ENCODE measurements around the gene PDE6A. TPM values are rescaled to one million over a fixed set of nuclear protein-coding genes. Genes with fewer than 3 reads are reported as not detected.
A peak's percentile ranks its signal among the peaks of the same experiment; 100 is the strongest.

The PDE6A gene
- total RNA-seq, 1 experiment from 2014 or later: 2.6 TPM

DNA sequence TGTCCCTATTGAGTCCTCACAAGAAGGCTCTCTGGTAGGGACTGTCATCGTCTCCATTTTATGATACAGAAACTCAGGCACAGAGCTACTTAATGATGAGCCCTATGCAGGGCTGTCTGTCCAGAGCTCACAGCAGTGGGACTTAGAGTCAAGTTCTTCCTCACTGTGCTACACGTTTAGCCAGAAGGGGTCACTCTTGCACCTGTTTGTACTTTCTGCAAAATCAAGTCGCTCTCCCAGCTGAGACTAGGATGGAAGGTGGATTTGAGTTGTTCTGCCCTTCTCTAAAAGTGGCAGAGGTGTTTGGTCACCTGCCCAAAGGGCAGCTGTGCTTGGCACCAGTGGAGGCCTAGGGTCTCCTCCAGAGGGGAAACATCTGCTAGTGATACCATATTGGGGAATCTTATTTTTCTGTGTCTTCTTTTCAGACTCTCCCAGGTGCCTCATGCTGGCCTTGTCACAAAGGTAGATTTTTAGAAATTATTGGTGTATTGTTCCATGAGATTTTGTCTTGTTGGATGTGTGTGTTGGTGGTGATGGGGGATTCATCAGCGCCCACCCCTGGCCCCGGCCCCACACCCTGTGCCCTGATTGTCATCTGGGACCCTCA is 110.2 kb downstream of the PDE6A start:
- Histone ChIP-seq H3K4me1 (no peaks in the 10 kb centered on the region), H3K9me3 (no peaks in the 10 kb centered on the region), H3K4me3 (ENCODE audit: low read depth, low read length) (no peak overlapping the region), H3K36me3 (ENCODE audit: control insufficient read depth, insufficient read depth, low read length) (no peaks in the 10 kb centered on the region; the same call in 1 of the 2 replicates), H3K27me3 (replicated peaks; ENCODE audit: control insufficient read depth, insufficient read depth, low read length) (no peaks in the 10 kb centered on the region)
- ChIA-PET CTCF (interaction anchor here (0.6 to 4.1 kb wide), 26 partner anchors 10 to 281 kb away, joined by 3 to 62 read pairs (median 5); partner anchors contain the start of genes HMGXB3, SLC26A2 and TIGD6), POLR2A (no interaction called here)
- Mint-ChIP-seq H3K9me3 (ENCODE audit: unreplicated experiment) (no peaks in the 10 kb centered on the region), H3K27me3 (ENCODE audit: insufficient read depth, unreplicated experiment) (no peaks in the 10 kb centered on the region), H3K36me3 (ENCODE audit: insufficient read depth, unreplicated experiment) (peaks cover 18% of the 10 kb centered on the region), H3K4me3 (ENCODE audit: unreplicated experiment) (no peak overlapping the region), H3K27ac (ENCODE audit: unreplicated experiment) (no peak overlapping the region), H3K4me1 (ENCODE audit: low read depth, unreplicated experiment) (no peaks in the 10 kb centered on the region)
- intact Hi-C loops (cut with micrococcal nuclease; ENCODE audit: unreplicated experiment): loop anchor here (1.0 to 10.0 kb wide), 4 partner anchors 156 to 602 kb away; no protein-coding TSS in a partner anchor
- BruUV-seq (replicated peaks): no TSS peak
- peak; percentile 72 to 77 for DNase-seq
- TF ChIP-seq, protein P1, sequence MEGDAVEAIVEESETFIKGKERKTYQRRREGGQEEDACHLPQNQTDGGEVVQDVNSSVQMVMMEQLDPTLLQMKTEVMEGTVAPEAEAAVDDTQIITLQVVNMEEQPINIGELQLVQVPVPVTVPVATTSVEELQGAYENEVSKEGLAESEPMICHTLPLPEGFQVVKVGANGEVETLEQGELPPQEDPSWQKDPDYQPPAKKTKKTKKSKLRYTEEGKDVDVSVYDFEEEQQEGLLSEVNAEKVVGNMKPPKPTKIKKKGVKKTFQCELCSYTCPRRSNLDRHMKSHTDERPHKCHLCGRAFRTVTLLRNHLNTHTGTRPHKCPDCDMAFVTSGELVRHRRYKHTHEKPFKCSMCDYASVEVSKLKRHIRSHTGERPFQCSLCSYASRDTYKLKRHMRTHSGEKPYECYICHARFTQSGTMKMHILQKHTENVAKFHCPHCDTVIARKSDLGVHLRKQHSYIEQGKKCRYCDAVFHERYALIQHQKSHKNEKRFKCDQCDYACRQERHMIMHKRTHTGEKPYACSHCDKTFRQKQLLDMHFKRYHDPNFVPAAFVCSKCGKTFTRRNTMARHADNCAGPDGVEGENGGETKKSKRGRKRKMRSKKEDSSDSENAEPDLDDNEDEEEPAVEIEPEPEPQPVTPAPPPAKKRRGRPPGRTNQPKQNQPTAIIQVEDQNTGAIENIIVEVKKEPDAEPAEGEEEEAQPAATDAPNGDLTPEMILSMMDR (IDR thresholded peaks at IDR 0.05; ENCODE audit: insufficient read depth in 1 of 2, low read depth in 1 of 2, low read length in 1 of 2, severe bottlenecking in 1 of 2, unreplicated experiment in 1 of 2): peak; percentile 73 to 84

DNA sequence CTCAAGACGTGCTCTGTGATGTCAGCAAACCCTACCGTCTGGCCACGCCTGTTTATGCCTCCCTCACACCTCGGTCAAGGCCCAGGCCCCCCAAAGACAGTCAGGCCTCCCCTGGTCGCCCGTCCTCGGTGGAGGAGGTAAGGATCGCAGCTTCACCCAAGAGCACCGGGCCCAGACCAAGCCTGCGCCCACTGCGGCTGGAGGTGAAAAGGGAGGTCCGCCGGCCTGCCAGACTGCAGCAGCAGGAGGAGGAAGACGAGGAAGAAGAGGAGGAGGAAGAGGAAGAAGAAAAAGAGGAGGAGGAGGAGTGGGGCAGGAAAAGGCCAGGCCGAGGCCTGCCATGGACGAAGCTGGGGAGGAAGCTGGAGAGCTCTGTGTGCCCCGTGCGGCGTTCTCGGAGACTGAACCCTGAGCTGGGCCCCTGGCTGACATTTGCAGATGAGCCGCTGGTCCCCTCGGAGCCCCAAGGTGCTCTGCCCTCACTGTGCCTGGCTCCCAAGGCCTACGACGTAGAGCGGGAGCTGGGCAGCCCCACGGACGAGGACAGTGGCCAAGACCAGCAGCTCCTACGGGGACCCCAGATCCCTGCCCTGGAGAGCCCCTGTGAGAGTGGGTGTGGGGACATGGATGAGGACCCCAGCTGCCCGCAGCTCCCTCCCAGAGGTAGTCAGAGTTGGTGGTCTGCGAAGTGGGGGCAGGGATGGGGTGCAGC is 111.3 kb downstream of the PDE6A start:
- TF ChIP-seq, protein P1 (IDR thresholded peaks at IDR 0.05; ENCODE audit: insufficient read depth in 1 of 2, low read depth in 1 of 2, low read length in 1 of 2, severe bottlenecking in 1 of 2, unreplicated experiment in 1 of 2): no peak
- intact Hi-C loops (cut with micrococcal nuclease; ENCODE audit: unreplicated experiment): loop anchor here (10.0 kb wide), 2 partner anchors 292 to 382 kb away; no protein-coding TSS in a partner anchor
- no TSS peak for BruUV-seq (replicated peaks)
- Mint-ChIP-seq H3K36me3 (ENCODE audit: insufficient read depth, unreplicated experiment) (peaks cover 18% of the 10 kb centered on the region), H3K27me3 (ENCODE audit: insufficient read depth, unreplicated experiment) (no peaks in the 10 kb centered on the region), H3K4me1 (ENCODE audit: low read depth, unreplicated experiment) (no peaks in the 10 kb centered on the region), H3K27ac (ENCODE audit: unreplicated experiment) (no peak overlapping the region), H3K4me3 (ENCODE audit: unreplicated experiment) (no peak overlapping the region), H3K9me3 (ENCODE audit: unreplicated experiment) (no peaks in the 10 kb centered on the region)
- Histone ChIP-seq H3K4me1 (no peaks in the 10 kb centered on the region), H3K4me3 (ENCODE audit: low read depth, low read length) (no peak overlapping the region), H3K9me3 (no peaks in the 10 kb centered on the region), H3K27me3 (replicated peaks; ENCODE audit: control insufficient read depth, insufficient read depth, low read length) (no peaks in the 10 kb centered on the region), H3K36me3 (ENCODE audit: control insufficient read depth, insufficient read depth, low read length) (no peaks in the 10 kb centered on the region; the same call in 1 of the 2 replicates)
- POLR2A ChIA-PET: no interaction called here
- CTCF ChIA-PET: interaction anchor here (1.0 to 4.1 kb wide), 10 partner anchors 11 to 229 kb away, joined by 3 to 62 read pairs (median 8); partner anchors contain the start of genes HMGXB3, SLC26A2 and TIGD6
- no peak for DNase-seq

DNA sequence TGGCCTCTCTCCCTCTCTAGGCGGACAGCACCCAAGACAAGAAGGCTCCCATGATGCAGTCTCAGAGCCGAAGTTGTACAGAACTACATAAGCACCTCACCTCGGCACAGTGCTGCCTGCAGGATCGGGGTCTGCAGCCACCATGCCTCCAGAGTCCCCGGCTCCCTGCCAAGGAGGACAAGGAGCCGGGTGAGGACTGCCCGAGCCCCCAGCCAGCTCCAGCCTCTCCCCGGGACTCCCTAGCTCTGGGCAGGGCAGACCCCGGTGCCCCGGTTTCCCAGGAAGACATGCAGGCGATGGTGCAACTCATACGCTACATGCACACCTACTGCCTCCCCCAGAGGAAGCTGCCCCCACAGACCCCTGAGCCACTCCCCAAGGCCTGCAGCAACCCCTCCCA is 112.0 kb downstream of the PDE6A start:
- POLR2A ChIA-PET: no interaction called here
- H3K4me3 Mint-ChIP-seq (ENCODE audit: unreplicated experiment): no peak overlapping the region
- intact Hi-C loops (cut with micrococcal nuclease; ENCODE audit: unreplicated experiment): loop anchor here (10.0 kb wide), 2 partner anchors 292 to 382 kb away; no protein-coding TSS in a partner anchor

More for the DNA sequence above, 112.0 kb downstream of the PDE6A start:
- Mint-ChIP-seq H3K4me1 (ENCODE audit: low read depth, unreplicated experiment) (no peaks in the 10 kb centered on the region), H3K27me3 (ENCODE audit: insufficient read depth, unreplicated experiment) (no peaks in the 10 kb centered on the region), H3K9me3 (ENCODE audit: unreplicated experiment) (no peaks in the 10 kb centered on the region), H3K36me3 (ENCODE audit: insufficient read depth, unreplicated experiment) (peaks cover 18% of the 10 kb centered on the region), H3K27ac (ENCODE audit: unreplicated experiment) (no peak overlapping the region)
- Histone ChIP-seq H3K4me1 (no peaks in the 10 kb centered on the region), H3K27me3 (replicated peaks; ENCODE audit: control insufficient read depth, insufficient read depth, low read length) (no peaks in the 10 kb centered on the region), H3K36me3 (ENCODE audit: control insufficient read depth, insufficient read depth, low read length) (no peaks in the 10 kb centered on the region; the same call in 1 of the 2 replicates), H3K4me3 (ENCODE audit: low read depth, low read length) (no peak overlapping the region), H3K9me3 (no peaks in the 10 kb centered on the region)
- CTCF ChIA-PET: interaction anchor here (1.1 to 4.1 kb wide), 4 partner anchors 127 to 167 kb away, joined by 4 to 62 read pairs (median 14); partner anchors contain the start of genes HMGXB3, SLC26A2 and TIGD6
- DNase-seq: no peak
- TF ChIP-seq, protein P1 (IDR thresholded peaks at IDR 0.05; ENCODE audit: insufficient read depth in 1 of 2, low read depth in 1 of 2, low read length in 1 of 2, severe bottlenecking in 1 of 2, unreplicated experiment in 1 of 2): no peak
- no TSS peak for BruUV-seq (replicated peaks)
